CD4-positive, alpha-beta T cell treated with Interleukin-4 for 1 hour (primary cell): ENCODE data around the gene HIPK2.

Experiments
- DNase-seq, 2 donors: peaks; one replicate each; pipeline ENCODE4 v3.0.0-alpha.2; 2020 to 2022

Gene HIPK2

GRCh38 chr7:139782932-139783331, 5.1 kb upstream of the HIPK2 start:
- no peak for DNase-seq

- DNase-seq, result peak; percentile 37 to 46
These were observed 486 bp downstream of the HIPK2 start for GRCh38 chr7:139777133-139777891.

- DNase-seq, result peak; percentile 42 to 54
These were observed 1.2 kb downstream of the HIPK2 start for GRCh38 chr7:139776486-139777132.

GRCh38 chr7:139775829-139776266, 1.9 kb downstream of the HIPK2 start:
- peak; percentile 75 to 81 for DNase-seq

GRCh38 chr7:139774376-139774775, 3.4 kb downstream of the HIPK2 start:
- no peak for DNase-seq

- peak in 1 of 2 donors; percentile 38 for DNase-seq
These were observed 4.4 kb downstream of the HIPK2 start for GRCh38 chr7:139773371-139773770.

GRCh38 chr7:139772873-139773272, 4.9 kb downstream of the HIPK2 start:
- peak in 1 of 2 donors; percentile 23 for DNase-seq

GRCh38 chr7:139772115-139772514, 5.7 kb downstream of the HIPK2 start:
- DNase-seq, result no peak

- DNase-seq, result peak in 1 of 2 donors; percentile 53
These were observed 6.5 kb downstream of the HIPK2 start for GRCh38 chr7:139771001-139771956.

- no peak for DNase-seq
These were observed 8.0 kb downstream of the HIPK2 start for GRCh38 chr7:139769761-139770160.

- DNase-seq, result no peak
These were observed 8.7 kb downstream of the HIPK2 start for GRCh38 chr7:139769066-139769465.

GRCh38 chr7:139768249-139768824, 9.5 kb downstream of the HIPK2 start:
- peak in 1 of 2 donors; percentile 27 for DNase-seq

GRCh38 chr7:139767561-139767982, 10.2 kb downstream of the HIPK2 start:
- peak in 1 of 2 donors; percentile 56 for DNase-seq

- no peak for DNase-seq
These were observed 12.7 kb downstream of the HIPK2 start for GRCh38 chr7:139765143-139765542.

- no peak for DNase-seq
These were observed 14.5 kb downstream of the HIPK2 start for GRCh38 chr7:139763330-139763729.

- no peak for DNase-seq
These were observed 14.9 kb downstream of the HIPK2 start for GRCh38 chr7:139762886-139763285.

- no peak for DNase-seq
These were observed 19.4 kb downstream of the HIPK2 start for GRCh38 chr7:139758388-139758787.

GRCh38 chr7:139757968-139758367, 19.8 kb downstream of the HIPK2 start:
- DNase-seq, result no peak

- DNase-seq, result no peak
These were observed 24.1 kb downstream of the HIPK2 start for GRCh38 chr7:139753693-139754111.

GRCh38 chr7:139753081-139753692, 24.6 kb downstream of the HIPK2 start:
- no peak for DNase-seq

- no peak for DNase-seq
These were observed 25.2 kb downstream of the HIPK2 start for GRCh38 chr7:139752604-139753003.

- no peak for DNase-seq
These were observed 25.6 kb downstream of the HIPK2 start for GRCh38 chr7:139752148-139752547.
